A549 (cell line): ENCODE results near the gene KDR. TPM values are rescaled to one million over a fixed set of nuclear protein-coding genes. Genes with fewer than 3 reads are reported as not detected.

Experiments used
- ATAC-seq, 2 experiments: fragments of 200-7000 bp in 1 of 2; fragments of >200 bp in 1 of 2; cut with Nextera tagmentation in 1 of 2; cut with Tn5 transposase in 1 of 2; 3 replicates each; pipeline versions ENCODE4 v1.8.0 to v1.9.1; 2018 to 2020; ENCODE audit warnings: mild to moderate bottlenecking in 1 of 2, moderate library complexity in 1 of 2
- CTCF ChIA-PET: fragments of 300-600 bp; sonication (Branson Sonifier 250); formaldehyde crosslinking; extraction: SDS; loops from one replicate; lab custom pipeline; 2021; ENCODE audit warnings: antibody characterized with exemption, inconsistent platforms; lab: Yijun Ruan, JAX
- POLR2A ChIA-PET: fragments of 350-600 bp; formaldehyde crosslinking; extraction: SDS; loops from one replicate; lab custom pipeline; 2021; ENCODE audit warnings: antibody characterized with exemption, inconsistent platforms; lab: Yijun Ruan, JAX
- DNase-seq, 2 experiments: peaks; one replicate each; pipeline versions ENCODE4 v3.0.0 to v3.0.0-alpha.2; 2011 to 2016; ENCODE audit warnings: low read depth in 1 of 2, low spot score in 1 of 2
- FAIRE-seq: peaks from 2 replicates; lab custom pipeline; 2011; peaks lifted over from hg19 to GRCh38; lab: Jason Lieb, UNC
- H3K27ac ChIP-seq, 2 experiments: fragments of >200 bp; sonication (Bioruptor Twin); formaldehyde crosslinking; 3 replicates each; pipeline ENCODE4 v1.5.1; 2016 to 2017
- H3K4me1 ChIP-seq: fragments of >200 bp; sonication (Bioruptor Twin); formaldehyde crosslinking; 3 replicates; pipeline ENCODE4 v1.6.1; 2016
- H3K4me2 ChIP-seq: fragments of >200 bp; sonication (Bioruptor Twin); formaldehyde crosslinking; 3 replicates; pipeline ENCODE4 v1.6.1; 2016
- H3K4me3 ChIP-seq: fragments of >200 bp; sonication (Bioruptor Twin); formaldehyde crosslinking; 3 replicates; pipeline ENCODE4 v1.5.1; 2016
- H3K9me3 ChIP-seq: fragments of >200 bp; sonication (Bioruptor Twin); formaldehyde crosslinking; 3 replicates; pipeline ENCODE4 v1.6.1; 2016
- CBX2 ChIP-seq: fragments of 200-600 bp; sonication (generic); IDR thresholded peaks from 2 replicates; pipeline ENCODE4 v1.6.1; 2016; ENCODE audit warnings: low read depth, mild to moderate bottlenecking, borderline replicate concordance
- CBX8 ChIP-seq: fragments of 200-600 bp; sonication (generic); IDR thresholded peaks from 2 replicates; pipeline ENCODE4 v1.6.1; 2016
- CHD2 ChIP-seq: fragments of 150-350 bp; IDR thresholded peaks from 2 replicates; pipeline ENCODE4 v1.6.1; 2014; ENCODE audit warnings: low read length; ENCODE audit not compliant: partially characterized antibody
- CTCF ChIP-seq: fragments of >200 bp; sonication (Bioruptor Twin); formaldehyde crosslinking; IDR thresholded peaks from 3 replicates; pipeline ENCODE4 v1.5.1; 2016
- EHMT2 ChIP-seq: fragments of 200-600 bp; sonication (generic); IDR thresholded peaks from 2 replicates; pipeline ENCODE4 v1.6.1; 2016; ENCODE audit warnings: antibody characterized with exemption, low read depth, mild to moderate bottlenecking, moderate library complexity
- EP300 ChIP-seq, 2 experiments: fragments of >200 bp; sonication (Bioruptor Twin); formaldehyde crosslinking; IDR thresholded peaks; 2 replicates in 1 of 2; 3 replicates in 1 of 2; pipeline ENCODE4 v1.6.1; 2016 to 2017
- ESRRA ChIP-seq: fragments of 150-350 bp; IDR thresholded peaks from 2 replicates; pipeline ENCODE4 v1.6.1; 2014; ENCODE audit warnings: mild to moderate bottlenecking, low read length, borderline replicate concordance
- GATA3 ChIP-seq: IDR thresholded peaks from 2 replicates; pipeline ENCODE4 v1.6.1; 2012; ENCODE audit warnings: borderline replicate concordance
- HEYL ChIP-seq: fragments of 250-450 bp; sonication (Bioruptor Pico); IDR thresholded peaks from 2 replicates; pipeline ENCODE4 v1.8.0; 2021; ENCODE audit warnings: mild to moderate bottlenecking, moderate library complexity
- HMGXB4 ChIP-seq: fragments of 250-450 bp; sonication (Bioruptor Pico); IDR thresholded peaks from 2 replicates; pipeline ENCODE4 v1.5.0; 2021; ENCODE audit warnings: mild to moderate bottlenecking, moderate library complexity, borderline replicate concordance
- HOXA7 ChIP-seq: fragments of 250-450 bp; sonication (Bioruptor Pico); IDR thresholded peaks from 2 replicates; pipeline ENCODE4 v1.5.0; 2020; ENCODE audit warnings: mild to moderate bottlenecking, moderate library complexity
- HOXB13 ChIP-seq: fragments of 250-450 bp; sonication (Bioruptor Pico); IDR thresholded peaks from 2 replicates; pipeline ENCODE4 v1.5.0; 2020; ENCODE audit warnings: low read depth, mild to moderate bottlenecking, moderate library complexity
- HOXB5 ChIP-seq: fragments of 250-450 bp; sonication (Bioruptor Pico); IDR thresholded peaks from 2 replicates; pipeline ENCODE4 v1.5.0; 2020; ENCODE audit warnings: mild to moderate bottlenecking, moderate library complexity
- JUN ChIP-seq, 2 experiments: fragments of >200 bp; sonication (Bioruptor Twin); formaldehyde crosslinking; IDR thresholded peaks; 2 replicates in 1 of 2; 3 replicates in 1 of 2; pipeline ENCODE4 v1.6.1; 2016 to 2017
- JUNB ChIP-seq: fragments of >200 bp; sonication (Bioruptor Twin); formaldehyde crosslinking; IDR thresholded peaks from 2 replicates; pipeline ENCODE4 v1.6.1; 2016
- MAX ChIP-seq: IDR thresholded peaks from 2 replicates; pipeline ENCODE4 v1.6.1; 2012
- MYC ChIP-seq: IDR thresholded peaks from 2 replicates; pipeline ENCODE4 v1.6.1; 2012; ENCODE audit warnings: mild to moderate bottlenecking, inconsistent platforms, low read length, improper control_type of control experiment, borderline replicate concordance
- NFE2L2 ChIP-seq: fragments of 150-350 bp; conservative IDR thresholded peaks from 2 replicates; pipeline ENCODE4 v1.6.1; 2014; ENCODE audit warnings: low read length
- NR3C1 ChIP-seq: fragments of >200 bp; sonication (Bioruptor Twin); formaldehyde crosslinking; IDR thresholded peaks from 3 replicates; pipeline ENCODE4 v1.6.1; 2017
- POLR2AphosphoS2 ChIP-seq: conservative IDR thresholded peaks from 2 replicates; pipeline ENCODE4 v1.6.1; 2012; ENCODE audit warnings: low read length, improper control_type of control experiment, inconsistent platforms
- REST ChIP-seq: fragments of 200-600 bp; sonication (generic); IDR thresholded peaks from 2 replicates; pipeline ENCODE4 v1.6.1; 2016; ENCODE audit warnings: antibody characterized with exemption, mild to moderate bottlenecking, moderate library complexity
- RNF2 ChIP-seq: fragments of 200-600 bp; sonication (generic); IDR thresholded peaks from 2 replicates; pipeline ENCODE4 v1.6.1; 2016; ENCODE audit warnings: low read depth, mild to moderate bottlenecking, antibody characterized with exemption, moderate library complexity, borderline replicate concordance
- SREBF2 ChIP-seq: fragments of 450-650 bp; IDR thresholded peaks from 2 replicates; pipeline ENCODE4 v1.6.1; 2014; ENCODE audit warnings: mild to moderate bottlenecking, moderate library complexity
- TP53 ChIP-seq: fragments of 250-450 bp; sonication (Bioruptor Pico); IDR thresholded peaks from 2 replicates; pipeline ENCODE4 v1.5.0; 2021; ENCODE audit warnings: mild to moderate bottlenecking, moderate library complexity
- USF2 ChIP-seq: fragments of 450-650 bp; IDR thresholded peaks from 2 replicates; pipeline ENCODE4 v1.6.1; 2014; ENCODE audit warnings: antibody characterized with exemption
- ZC3H11A ChIP-seq: fragments of 450-650 bp; IDR thresholded peaks from 2 replicates; pipeline ENCODE4 v1.6.1; 2014; ENCODE audit warnings: antibody characterized with exemption, mild to moderate bottlenecking
- ZNF302 ChIP-seq: fragments of 250-450 bp; sonication (Bioruptor Pico); IDR thresholded peaks from 2 replicates; pipeline ENCODE4 v1.9.0; 2021; ENCODE audit warnings: inconsistent platforms, mild to moderate bottlenecking, moderate library complexity
- WGBS: methylation state at CpG from one replicate; pipeline ENCODE4 v1.1.6; 2017; ENCODE audit errors: missing lambda C conversion rate; 5-methylcytosine and 5-hydroxymethylcytosine counted together
- polyA plus RNA-seq, 4 experiments: library from polyadenylated mRNA; depleted of rRNA in 3 of 4; stranded (reverse); fragments of >200 nt; fragmentation: RNase III in 1 of 4; extraction: RNeasy Plus Mini Kit Qiagen cat#74134 plus additional on column Dnase treatment in 1 of 4; gene quantifications; 2 replicates in 3 of 4; 3 replicates in 1 of 4; pipeline ENCODE4 v1.2.3, GENCODE V29; 2011 to 2017

Gene KDR
- polyA plus RNA-seq, 2 of the 4 experiments (the other 2 are of a cell fraction): not detected

- no peak for TF ChIP-seq CTCF
- no peak for TF ChIP-seq RNF2
- no peak for TF ChIP-seq GATA3
- TF ChIP-seq JUN (IDR thresholded peaks at IDR 0.05): no peak
- TF ChIP-seq POLR2AphosphoS2: no peak
- TF ChIP-seq, all 56 proteins: peak for 0
These were observed 38.8 kb downstream of the KDR start (continued) for GRCh38 chr4:55086578-55086977.

- ATAC-seq (no peak), FAIRE-seq (no peak), DNase-seq (no peak)
- H3K4me3 ChIP-seq: no peak overlapping the region
- 30% methylated on average over 3 of the region's 4 CpGs for WGBS
- no peaks in the 10 kb centered on the region for H3K9me3 ChIP-seq
- no peak overlapping the region for H3K4me2 ChIP-seq
- ChIA-PET POLR2A (no interaction called here), CTCF (no interaction called here)
- no peaks in the 10 kb centered on the region for H3K4me1 ChIP-seq
- no peak overlapping the region for H3K27ac ChIP-seq
- no peak for TF ChIP-seq SREBF2
- TF ChIP-seq REST: no peak
- TF ChIP-seq HOXA7 (CRISPR knock-in tag): no peak
- no peak for TF ChIP-seq RNF2
- no peak for TF ChIP-seq HMGXB4
- TF ChIP-seq CBX2: no peak
- no peak for TF ChIP-seq TP53 (CRISPR knock-in tag)
- no peak for TF ChIP-seq MYC
- no peak for TF ChIP-seq MAX
- TF ChIP-seq JUNB: no peak
- no peak for TF ChIP-seq CHD2
- no peak for TF ChIP-seq ZC3H11A
- TF ChIP-seq, all 56 proteins: peak for 0
These were observed 41.7 kb downstream of the KDR start for GRCh38 chr4:55083735-55084134.

- no peaks in the 10 kb centered on the region for H3K9me3 ChIP-seq
- H3K4me3 ChIP-seq: no peak overlapping the region
- ChIA-PET POLR2A (no interaction called here), CTCF (no interaction called here)
- no peak for DNase-seq
- H3K4me2 ChIP-seq: no peak overlapping the region
- no peak overlapping the region for H3K27ac ChIP-seq
- H3K4me1 ChIP-seq: no peaks in the 10 kb centered on the region
- 0% methylated on average over 2 of the region's 2 CpGs for WGBS
- no peak for ATAC-seq
- FAIRE-seq: no peak
- TF ChIP-seq CBX8: no peak
- no peak for TF ChIP-seq USF2
- no peak for TF ChIP-seq GATA3
- no peak for TF ChIP-seq JUN (IDR thresholded peaks at IDR 0.05)
- no peak for TF ChIP-seq NFE2L2
- no peak for TF ChIP-seq ZNF302 (CRISPR knock-in tag)
- no peak for TF ChIP-seq HOXB5 (CRISPR knock-in tag)
- no peak for TF ChIP-seq ESRRA
- TF ChIP-seq NR3C1: no peak
- no peak for TF ChIP-seq HOXB13 (CRISPR knock-in tag)
- no peak for TF ChIP-seq HMGXB4
- TF ChIP-seq EHMT2: no peak
- no peak for TF ChIP-seq EP300 (IDR thresholded peaks at IDR 0.05)
- TF ChIP-seq HEYL: no peak
These were observed 42.6 kb downstream of the KDR start for GRCh38 chr4:55082756-55083155.
